Iris pigment epithelial cell (primary cell): ENCODE data around the gene GALNT2.

Source experiments
- DNase-seq: peaks from one replicate; pipeline ENCODE4 v3.0.0-alpha.2; 2011; ENCODE audit warnings: low read depth

GALNT2 gene

GRCh38 chr1:230050973-230051735 is 15.9 kb upstream of the GALNT2 start:
- no peak for DNase-seq

GRCh38 chr1:230052018-230052417 is 15.0 kb upstream of the GALNT2 start:
- DNase-seq = no peak

- DNase-seq = no peak
These were observed 14.4 kb upstream of the GALNT2 start for GRCh38 chr1:230052665-230053064.

GRCh38 chr1:230054092-230054749 is 12.8 kb upstream of the GALNT2 start:
- no peak for DNase-seq

- no peak for DNase-seq
These were observed 10.9 kb upstream of the GALNT2 start for GRCh38 chr1:230056098-230056497.

- no peak for DNase-seq
These were observed 9.9 kb upstream of the GALNT2 start for GRCh38 chr1:230057100-230057499.

- no peak for DNase-seq
These were observed 9.1 kb upstream of the GALNT2 start for GRCh38 chr1:230057681-230058565.

GRCh38 chr1:230058626-230059025 is 8.4 kb upstream of the GALNT2 start:
- DNase-seq = no peak

- no peak for DNase-seq
These were observed 5.2 kb upstream of the GALNT2 start for GRCh38 chr1:230061801-230062200.

- no peak for DNase-seq
These were observed 4.5 kb upstream of the GALNT2 start for GRCh38 chr1:230062521-230062920.

- no peak for DNase-seq
These were observed 2.8 kb upstream of the GALNT2 start for GRCh38 chr1:230064283-230064682.

- DNase-seq = no peak
These were observed 1.9 kb upstream of the GALNT2 start for GRCh38 chr1:230065161-230065560.

- no peak for DNase-seq
These were observed 1.5 kb upstream of the GALNT2 start for GRCh38 chr1:230065571-230065970.

- DNase-seq = no peak
These were observed 1.0 kb upstream of the GALNT2 start for GRCh38 chr1:230066031-230066430.

GRCh38 chr1:230067419-230067870 is 407 bp downstream of the GALNT2 start:
- peak; percentile 48 for DNase-seq

GRCh38 chr1:230067871-230068620 is 1.0 kb downstream of the GALNT2 start:
- peak; percentile 41 for DNase-seq

- no peak for DNase-seq
These were observed 1.5 kb downstream of the GALNT2 start for GRCh38 chr1:230068621-230068873.

- DNase-seq = no peak
These were observed 2.1 kb downstream of the GALNT2 start for GRCh38 chr1:230068952-230069684.

- no peak for DNase-seq
These were observed 2.8 kb downstream of the GALNT2 start for GRCh38 chr1:230069796-230070195.

- DNase-seq = no peak
These were observed 3.5 kb downstream of the GALNT2 start for GRCh38 chr1:230070321-230071208.
